Spleen (tissue), 7 donors: Measurements from ENCODE around the gene G6PC2.
"Not testable (repeated sequence)": the region's sequence is repeated elsewhere in the genome, so short reads cannot be mapped to it uniquely, and the experiment has no call there.

Source experiments
- POLR2A ChIP-seq, 3 donors: fragments of 450-650 bp; IDR thresholded peaks; one replicate each; pipeline ENCODE4 v1.5.1; 2017; ENCODE audit warnings: antibody characterized with exemption in 3 of 3, mild to moderate bottlenecking in 1 of 3
- POLR2AphosphoS5 ChIP-seq, 3 donors: sonication (generic); formaldehyde crosslinking; IDR thresholded peaks; one replicate each; pipeline ENCODE4 v1.5.1; 2017; ENCODE audit warnings: antibody characterized with exemption in 3 of 3
- TF ChIP-seq, protein P1 (sequence below), 11 experiments: fragments of 200-600 bp in 7 of 11; fragments of 450-650 bp in 4 of 11; sonication (generic) in 4 of 11; IDR thresholded peaks in 8 of 11; conservative IDR thresholded peaks in 3 of 11; 1 replicate in 7 of 11; 2 replicates in 4 of 11; pipeline versions ENCODE4 v1.4.0 to v1.8.0; 2016 to 2021; ENCODE audit warnings: antibody characterized with exemption in 11 of 11, inconsistent platforms in 4 of 11, mild to moderate bottlenecking in 1 of 11
- donor health status: DM: no; HTN: no; CAD: no; lungs with moderate emphysema.
- donor health status: DM: no; HTN: no; CAD: no.
- donor health status: DM: no; HTN: no; CAD: no.

DNA sequence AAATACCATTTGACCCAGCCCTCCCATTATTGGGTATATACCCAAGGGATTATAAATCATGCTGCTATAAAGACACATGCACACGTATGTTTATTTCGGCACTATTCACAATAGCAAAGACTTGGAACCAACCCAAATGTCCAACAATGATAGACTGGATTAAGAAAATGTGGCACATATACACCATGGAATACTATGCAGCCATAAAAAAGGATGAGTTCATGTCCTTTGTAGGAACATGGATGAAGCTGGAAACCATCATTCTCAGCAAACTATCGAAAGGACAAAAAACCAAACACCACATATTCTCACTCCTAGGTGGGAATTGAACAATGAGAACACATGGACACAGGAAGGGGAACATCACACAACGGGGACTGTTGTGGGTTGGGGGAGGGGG, 30.3 kb upstream of the G6PC2 start:
- TF ChIP-seq, protein P1, sequence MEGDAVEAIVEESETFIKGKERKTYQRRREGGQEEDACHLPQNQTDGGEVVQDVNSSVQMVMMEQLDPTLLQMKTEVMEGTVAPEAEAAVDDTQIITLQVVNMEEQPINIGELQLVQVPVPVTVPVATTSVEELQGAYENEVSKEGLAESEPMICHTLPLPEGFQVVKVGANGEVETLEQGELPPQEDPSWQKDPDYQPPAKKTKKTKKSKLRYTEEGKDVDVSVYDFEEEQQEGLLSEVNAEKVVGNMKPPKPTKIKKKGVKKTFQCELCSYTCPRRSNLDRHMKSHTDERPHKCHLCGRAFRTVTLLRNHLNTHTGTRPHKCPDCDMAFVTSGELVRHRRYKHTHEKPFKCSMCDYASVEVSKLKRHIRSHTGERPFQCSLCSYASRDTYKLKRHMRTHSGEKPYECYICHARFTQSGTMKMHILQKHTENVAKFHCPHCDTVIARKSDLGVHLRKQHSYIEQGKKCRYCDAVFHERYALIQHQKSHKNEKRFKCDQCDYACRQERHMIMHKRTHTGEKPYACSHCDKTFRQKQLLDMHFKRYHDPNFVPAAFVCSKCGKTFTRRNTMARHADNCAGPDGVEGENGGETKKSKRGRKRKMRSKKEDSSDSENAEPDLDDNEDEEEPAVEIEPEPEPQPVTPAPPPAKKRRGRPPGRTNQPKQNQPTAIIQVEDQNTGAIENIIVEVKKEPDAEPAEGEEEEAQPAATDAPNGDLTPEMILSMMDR (IDR thresholded peaks at IDR 0.05 in 8 of 11, conservative IDR thresholded peaks at IDR 0.05 in 3 of 11): not testable (repeated sequence)
- TF ChIP-seq POLR2AphosphoS5, POLR2A (IDR thresholded peaks at IDR 0.05): not testable (repeated sequence)
